Measurements from ENCODE around the gene OR6C6. TPM values are rescaled to one million over a fixed set of nuclear protein-coding genes. Genes with fewer than 3 reads are reported as not detected.
"Not testable (repeated sequence)": the region's sequence is repeated elsewhere in the genome, so short reads cannot be mapped to it uniquely, and the experiment has no call there.

Gene OR6C6
- not detected for total RNA-seq

DNA sequence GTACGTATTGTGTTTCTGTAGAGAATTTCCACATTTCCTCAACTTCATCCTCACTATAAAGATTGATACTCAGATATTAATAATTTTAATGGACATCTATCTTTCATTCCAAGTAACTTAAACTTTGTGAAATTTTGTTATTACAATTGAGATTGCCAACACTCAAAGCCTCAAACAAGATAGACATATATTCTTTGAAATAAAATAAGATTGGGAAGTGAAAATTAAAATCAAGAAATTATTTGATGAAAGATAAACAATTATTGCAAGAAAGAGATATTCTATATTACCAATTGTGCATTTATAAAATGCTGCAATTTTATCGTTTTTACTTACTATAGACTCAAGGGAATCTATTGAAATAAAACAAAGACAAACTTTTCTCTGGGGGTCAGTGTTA is at the start of gene OR6C6:
Gene OR6C6 (minus strand): TSS at position 101 of the 400 bp plus-strand sequence. CDS start 1,337 bp downstream, outside the sequence.
- Mint-ChIP-seq H3K9me3 (peaks cover 0 to 5% of the 10 kb centered on the region in 2 donors), H3K36me3 (no peaks in the 10 kb centered on the region), H3K27ac (no peak within 1 kb of the TSS)
- ATAC-seq (no peak), DNase-seq (ENCODE audit: low spot score in 2 of 2) (no peak)

DNA sequence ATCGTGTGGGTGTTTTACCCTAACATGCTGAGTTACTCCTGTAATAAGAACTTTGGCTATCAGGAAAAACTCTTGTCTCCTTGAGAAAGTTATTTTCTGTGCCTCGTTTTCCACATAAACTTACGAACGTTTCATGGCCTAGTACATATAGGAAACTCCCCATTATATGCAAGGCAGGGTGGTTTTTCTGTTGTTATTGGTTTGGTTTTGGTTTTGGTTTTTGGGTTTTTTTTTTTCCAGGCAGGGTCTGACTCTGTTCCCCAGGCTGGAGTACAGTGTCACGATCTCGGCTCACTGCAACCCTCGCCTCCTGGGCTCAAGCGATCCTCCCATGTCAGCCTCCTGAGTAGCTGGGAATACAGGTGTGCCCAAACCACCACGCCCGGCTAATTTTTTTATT is 39.6 kb upstream of the OR6C6 start:
- DNase-seq (ENCODE audit: low spot score in 2 of 2) (no peak), ATAC-seq (no peak)
- Mint-ChIP-seq H3K36me3 (no peaks in the 10 kb centered on the region), H3K27ac (no peak overlapping the region), H3K9me3 (no peaks in the 10 kb centered on the region)

DNA sequence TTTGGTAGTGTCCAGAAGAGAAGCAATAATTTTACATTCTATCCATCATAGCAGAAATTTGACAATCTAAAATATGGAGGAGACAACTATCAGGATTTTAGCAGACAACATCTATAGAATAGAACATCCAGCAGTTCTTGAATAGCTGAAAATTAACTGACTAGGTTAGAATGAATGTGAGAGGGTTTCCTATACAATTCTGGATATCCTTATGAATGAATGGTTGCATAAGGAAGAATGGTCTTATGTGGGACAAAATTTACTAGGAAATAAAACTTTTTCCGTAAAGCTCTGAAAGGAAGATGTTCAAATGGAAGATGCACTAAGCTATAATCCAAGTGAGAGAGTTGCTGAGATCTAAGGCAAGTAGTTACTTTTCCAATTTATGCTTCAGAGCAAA is 34.1 kb upstream of the OR6C6 start, which contains the start of gene OR6C3:
Gene OR6C3 (plus strand): TSS at position 301 of the 400 bp plus-strand sequence. CDS start 955 bp downstream, outside the sequence.
- ATAC-seq: no peak
- Mint-ChIP-seq H3K9me3 (peaks cover 0 to 3% of the 10 kb centered on the region in 2 donors), H3K27ac (no peak within 1 kb of the TSS), H3K36me3 (no peaks in the 10 kb centered on the region)
- DNase-seq (ENCODE audit: low spot score in 2 of 2): no peak

DNA sequence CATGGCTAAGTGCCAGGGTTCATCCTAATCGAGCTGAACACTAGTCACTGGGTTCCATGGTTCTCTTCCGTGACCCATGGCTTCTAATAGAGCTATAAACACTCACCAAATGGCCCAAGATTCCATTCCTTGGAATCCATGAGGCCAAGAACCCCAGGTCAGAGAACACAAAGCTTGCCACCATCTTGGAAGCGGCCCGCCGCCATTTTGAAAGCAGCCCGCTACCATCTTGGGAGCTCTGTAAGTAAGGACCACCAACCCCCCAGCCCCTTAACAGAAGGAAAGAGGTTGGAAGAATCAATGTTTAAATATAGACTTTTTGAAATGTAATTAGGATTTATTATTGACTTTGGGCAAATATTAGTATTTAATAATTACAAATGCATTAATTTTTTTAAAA is 29.4 kb upstream of the OR6C6 start:
- not testable (repeated sequence) for H3K9me3 Mint-ChIP-seq; DNase-seq (ENCODE audit: low spot score in 2 of 2); ATAC-seq; H3K27ac Mint-ChIP-seq; H3K36me3 Mint-ChIP-seq

DNA sequence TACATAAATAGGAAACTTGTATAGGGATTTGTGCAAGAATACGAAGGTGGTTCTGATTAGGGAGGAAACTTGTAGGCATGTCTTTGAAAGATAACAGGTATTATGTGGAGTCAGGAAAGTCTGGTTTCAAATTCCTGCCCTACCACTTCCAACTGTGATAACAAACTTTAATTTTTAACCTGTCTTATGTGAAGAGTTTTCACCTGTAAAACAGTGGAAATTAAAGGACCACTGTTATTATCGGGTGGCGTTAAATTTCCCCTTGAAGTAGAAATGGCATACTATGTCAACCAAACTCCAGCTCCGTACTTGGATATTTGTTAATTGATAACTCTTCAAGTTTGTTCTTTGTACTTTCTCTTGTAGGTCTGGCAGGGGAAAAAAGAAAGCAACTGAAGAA is 23.8 kb upstream of the OR6C6 start:
- H3K27ac Mint-ChIP-seq: no peak overlapping the region
- H3K36me3 Mint-ChIP-seq: peaks cover 0 to 4% of the 10 kb centered on the region in 2 donors
- ATAC-seq: no peak
- DNase-seq (ENCODE audit: low spot score in 2 of 2): no peak
- H3K9me3 Mint-ChIP-seq: peaks cover 0 to 5% of the 10 kb centered on the region in 2 donors

DNA sequence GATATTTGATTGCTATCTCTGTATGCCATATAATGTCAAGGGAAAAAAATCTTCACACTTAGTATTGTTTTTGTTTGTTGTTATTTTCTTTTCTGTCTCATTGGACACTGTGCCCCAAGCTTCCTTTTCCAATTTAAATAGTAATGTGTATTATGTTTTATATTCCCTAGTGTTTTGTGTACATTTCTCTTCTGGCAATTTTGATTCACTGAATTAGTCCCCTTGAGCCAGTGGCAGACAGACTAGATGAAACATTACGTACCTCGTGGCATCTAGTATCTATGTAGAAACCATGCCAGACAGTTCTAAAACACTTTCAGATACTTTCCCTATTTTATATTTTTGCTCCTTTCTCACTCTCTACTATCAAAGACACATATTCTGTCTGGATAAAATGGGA is 17.7 kb upstream of the OR6C6 start, which contains the start of gene OR6C1:
Gene OR6C1 (plus strand): TSS at position 301 of the 400 bp plus-strand sequence. CDS start 6,257 bp downstream, outside the sequence.
- Mint-ChIP-seq H3K36me3 (peaks cover 0 to under 1% of the 10 kb centered on the region in 2 donors), H3K27ac (no peak within 1 kb of the TSS), H3K9me3 (peaks cover 0 to under 1% of the 10 kb centered on the region in 2 donors)
- DNase-seq (ENCODE audit: low spot score in 2 of 2) (no peak), ATAC-seq (no peak)

DNA sequence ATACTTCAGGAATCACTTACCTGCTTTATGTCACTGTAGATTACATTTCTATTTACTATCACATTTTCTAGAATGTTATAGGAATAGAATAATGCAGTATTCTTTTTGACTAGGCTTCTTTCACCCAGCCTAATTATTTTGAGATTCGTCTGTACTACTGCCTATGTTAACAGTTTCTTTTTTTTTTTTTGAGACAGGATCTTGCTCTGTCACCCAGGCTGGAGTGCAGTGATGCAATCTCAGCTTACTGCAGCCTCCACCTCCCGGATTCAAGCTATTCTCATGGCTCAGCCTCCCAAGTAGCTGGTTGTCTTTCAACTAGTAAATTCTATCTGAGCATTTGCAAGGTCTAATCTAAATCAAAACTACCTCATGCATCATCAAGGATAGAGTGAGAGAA is 6.4 kb downstream of the OR6C6 start:
- Mint-ChIP-seq H3K27ac (no peak overlapping the region), H3K9me3 (no peaks in the 10 kb centered on the region), H3K36me3 (no peaks in the 10 kb centered on the region)
- DNase-seq (ENCODE audit: low spot score in 2 of 2) (no peak), ATAC-seq (no peak)

DNA sequence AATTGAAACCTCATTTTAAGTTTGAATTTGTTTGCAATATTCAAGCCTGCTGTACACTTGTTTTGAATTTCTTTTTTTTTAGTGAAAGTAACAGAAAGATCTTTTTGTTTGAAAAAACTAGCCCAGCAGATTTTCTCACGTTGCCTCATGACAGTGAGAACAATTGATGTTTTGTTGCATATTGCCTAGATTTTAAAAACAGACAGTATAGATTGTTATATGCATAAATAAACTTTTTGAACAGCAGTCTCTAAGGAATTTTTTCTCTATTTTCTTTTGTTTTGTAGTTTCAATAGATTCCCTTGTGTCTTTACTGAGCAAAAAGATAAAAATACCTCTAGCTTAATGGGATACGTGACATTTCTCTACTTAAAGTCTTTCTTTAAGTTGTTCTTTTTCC is 15.4 kb downstream of the OR6C6 start:
- H3K36me3 Mint-ChIP-seq: no peaks in the 10 kb centered on the region
- ATAC-seq: no peak
- no peak for DNase-seq (ENCODE audit: low spot score in 2 of 2)
- H3K9me3 Mint-ChIP-seq: no peaks in the 10 kb centered on the region
- no peak overlapping the region for H3K27ac Mint-ChIP-seq

DNA sequence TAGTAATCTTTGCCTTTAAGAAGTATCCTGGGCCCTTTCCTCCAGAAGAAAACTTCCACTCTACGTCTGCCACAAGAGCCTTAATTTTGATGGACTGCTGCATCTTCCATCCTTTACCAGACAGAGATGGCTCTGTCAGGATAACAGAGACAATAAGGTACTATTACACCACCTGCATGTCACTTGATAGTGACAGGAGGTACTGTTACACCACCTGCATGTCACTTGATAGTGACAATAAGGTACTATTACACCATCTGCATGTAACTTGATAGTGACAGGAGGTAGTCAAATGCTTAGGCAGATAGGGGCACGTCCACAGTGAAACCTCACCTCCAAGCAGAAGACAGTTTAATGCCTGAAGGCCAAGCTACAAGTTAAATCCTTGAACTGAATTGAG is 38.1 kb downstream of the OR6C6 start:
- Mint-ChIP-seq H3K36me3 (no peaks in the 10 kb centered on the region), H3K9me3 (no peaks in the 10 kb centered on the region), H3K27ac (no peak overlapping the region)
- ATAC-seq (no peak), DNase-seq (ENCODE audit: low spot score in 2 of 2) (no peak)

DNA sequence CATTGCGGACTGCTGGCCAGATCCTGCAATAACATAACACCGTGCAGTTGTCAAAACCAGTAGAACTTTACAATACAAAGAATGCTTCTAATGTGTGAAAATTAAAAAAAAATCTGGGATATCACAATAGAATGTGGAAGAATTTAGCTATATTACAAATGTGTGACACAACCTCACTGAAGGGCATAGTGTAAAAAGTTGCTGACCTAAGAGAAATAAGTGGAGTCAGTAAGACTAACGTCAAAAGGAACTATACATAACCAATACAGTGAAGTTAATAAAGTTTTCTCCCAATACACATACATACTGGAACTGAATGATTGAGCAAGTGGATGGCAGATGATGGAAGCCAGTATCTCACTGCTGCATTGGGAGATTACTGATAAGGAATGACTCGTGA is 39.5 kb downstream of the OR6C6 start:
- no peak overlapping the region for H3K27ac Mint-ChIP-seq
- H3K36me3 Mint-ChIP-seq: no peaks in the 10 kb centered on the region
- H3K9me3 Mint-ChIP-seq: no peaks in the 10 kb centered on the region

DNA sequence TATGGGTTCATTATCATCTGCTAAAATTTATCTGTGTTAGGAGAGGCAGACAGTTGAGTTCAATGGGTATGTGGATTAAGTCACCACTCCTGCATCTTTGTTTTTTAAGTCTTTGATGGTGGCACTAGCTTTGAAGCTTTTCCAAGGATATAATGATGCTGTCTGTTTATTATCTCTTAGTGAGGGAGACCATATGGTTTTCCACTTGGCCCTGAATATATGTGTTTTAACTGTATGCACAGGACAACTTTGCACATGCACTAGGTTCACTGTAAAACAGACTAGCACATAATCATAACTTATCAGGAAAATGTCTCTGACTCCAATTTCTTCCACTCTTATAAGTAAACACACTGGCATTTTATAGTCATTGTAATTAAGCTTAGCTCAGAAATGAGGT is 43.1 kb downstream of the OR6C6 start:
- no peaks in the 10 kb centered on the region for H3K36me3 Mint-ChIP-seq
- ATAC-seq (no peak), DNase-seq (ENCODE audit: low spot score in 2 of 2) (no peak)
- H3K9me3 Mint-ChIP-seq: no peaks in the 10 kb centered on the region
- no peak overlapping the region for H3K27ac Mint-ChIP-seq

More for the DNA sequence above, 39.5 kb downstream of the OR6C6 start:
- DNase-seq (ENCODE audit: low spot score in 2 of 2) (no peak), ATAC-seq (no peak)

DNA sequence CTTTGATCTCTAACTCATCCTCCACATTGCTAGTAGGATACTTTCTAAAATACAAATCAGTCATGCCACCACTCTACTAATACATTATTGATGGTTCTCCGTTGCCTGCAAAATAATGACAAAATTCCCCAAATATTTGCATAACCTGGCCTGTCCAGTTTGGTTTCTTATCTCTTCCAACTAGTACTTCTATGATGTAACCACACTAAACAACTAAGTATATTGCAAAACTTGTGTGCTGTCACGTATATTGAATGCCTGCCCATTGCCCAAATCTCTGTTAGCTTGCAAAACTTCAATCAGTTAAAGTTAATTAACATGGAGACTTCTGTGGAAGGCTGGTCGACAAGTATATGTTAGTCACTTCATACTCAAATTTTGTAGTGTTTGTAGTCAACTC is 45.4 kb downstream of the OR6C6 start:
- no peak overlapping the region for H3K27ac Mint-ChIP-seq
- H3K9me3 Mint-ChIP-seq: no peaks in the 10 kb centered on the region

DNA sequence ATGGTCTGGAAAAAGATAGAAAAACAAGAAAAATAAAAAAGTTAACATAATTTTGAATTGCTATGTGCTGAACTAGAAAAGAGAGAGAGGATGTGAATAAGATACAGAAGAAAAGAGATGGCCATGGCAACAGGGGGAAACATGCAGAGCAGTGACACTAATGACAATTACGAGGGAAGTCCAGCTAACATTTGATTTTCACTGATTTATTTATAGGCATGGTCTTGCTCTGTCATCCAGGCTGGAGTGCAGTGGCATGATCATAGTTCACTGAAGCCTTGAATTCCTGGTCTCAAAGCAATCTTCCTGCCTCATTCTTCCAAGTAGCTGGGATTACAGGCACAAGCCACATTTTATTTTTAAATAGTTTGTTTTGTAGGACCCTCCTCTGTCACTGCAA is 50.2 kb downstream of the OR6C6 start:
- Mint-ChIP-seq H3K9me3 (no peaks in the 10 kb centered on the region), H3K36me3 (no peaks in the 10 kb centered on the region), H3K27ac (no peak overlapping the region)
- no peak for ATAC-seq
- DNase-seq (ENCODE audit: low spot score in 2 of 2): no peak

More for the DNA sequence above, 45.4 kb downstream of the OR6C6 start:
- no peak for DNase-seq (ENCODE audit: low spot score in 2 of 2)
- no peaks in the 10 kb centered on the region for H3K36me3 Mint-ChIP-seq
- no peak for ATAC-seq

DNA sequence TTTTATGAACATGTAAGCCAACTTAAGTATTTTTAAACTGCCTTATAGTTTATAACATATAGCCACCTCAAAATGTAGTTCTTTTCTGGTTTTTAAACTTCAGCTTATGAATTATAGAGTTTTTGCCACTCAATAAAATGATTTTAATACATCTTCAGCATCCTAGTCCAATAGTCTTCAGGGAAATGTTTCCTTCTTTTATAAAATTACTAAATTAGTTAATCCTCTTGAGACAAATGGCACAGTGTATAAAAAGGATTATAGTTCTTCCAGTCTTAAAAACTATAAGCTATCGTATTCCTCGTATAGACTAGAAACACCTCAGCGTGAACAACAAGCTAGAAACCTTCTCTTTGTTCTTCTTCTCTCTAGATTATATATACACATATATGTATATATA is 52.1 kb downstream of the OR6C6 start, which contains the start of gene OR6C74:
Gene OR6C74 (plus strand): TSS at position 301 of the 400 bp plus-strand sequence. CDS start 2,679 bp downstream, outside the sequence.
- no peaks in the 10 kb centered on the region for H3K36me3 Mint-ChIP-seq
- no peak for ATAC-seq
- H3K9me3 Mint-ChIP-seq: no peaks in the 10 kb centered on the region
- DNase-seq (ENCODE audit: low spot score in 2 of 2): no peak
- no peak within 1 kb of the TSS for H3K27ac Mint-ChIP-seq

Other genes with a start within 250 kb of the OR6C6 start
- gene OR9K2, start 170.2 kb downstream of the OR6C6 start, total RNA-seq: not detected
- gene OR10A7, start 75.5 kb downstream of the OR6C6 start, total RNA-seq: not detected
- not detected for gene OR6C74, start 52.0 kb downstream of the OR6C6 start, total RNA-seq
- gene OR6C1, start 17.8 kb upstream of the OR6C6 start, total RNA-seq: not detected
- not detected for gene OR6C3, start 34.2 kb upstream of the OR6C6 start, total RNA-seq
- gene OR6C75, start 66.4 kb upstream of the OR6C6 start, total RNA-seq: not detected
- gene OR6C65, start 104.0 kb upstream of the OR6C6 start, total RNA-seq: not detected
- gene OR6C76, start 129.7 kb upstream of the OR6C6 start, total RNA-seq: not detected
- not detected for gene OR6C2, start 147.5 kb upstream of the OR6C6 start, total RNA-seq
- gene OR6C70, start 173.6 kb upstream of the OR6C6 start, total RNA-seq: not detected
- not detected for gene OR6C68, start 195.8 kb upstream of the OR6C6 start, total RNA-seq

Data from activated naive CD4-positive, alpha-beta T cell treated with anti-CD3 and anti-CD28 coated beads, Interleukin-2, amount 50 U/mL, for 72 hours (primary cell).